Measurements from ENCODE around the gene FAXDC2.

GRCh38 chr5:154816891-154817492 is 33.4 kb downstream of the FAXDC2 start:
- TF ChIP-seq CTCF (IDR thresholded peaks at IDR 0.05 in 2 of 3, conservative IDR thresholded peaks at IDR 0.05 in 1 of 3; ENCODE audit: control insufficient read depth in 2 of 3, extremely low read depth in 1 of 3, insufficient read depth in 1 of 3, low read depth in 3 of 3, low read length in 3 of 3) (no peak), ZNF24 (IDR thresholded peaks at IDR 0.05) (no peak), MXI1 (IDR thresholded peaks at IDR 0.05; ENCODE audit: low read depth, low read length) (no peak), E4F1 (IDR thresholded peaks at IDR 0.05; ENCODE audit: borderline replicate concordance, partially characterized antibody) (no peak), REST (IDR thresholded peaks at IDR 0.05; ENCODE audit: low read depth, low read length) (no peak), JUND (IDR thresholded peaks at IDR 0.05; ENCODE audit: low read depth, low read length) (no peak), SIX5 (IDR thresholded peaks at IDR 0.05; ENCODE audit: low read depth, low read length, severe bottlenecking) (no peak), EGR1 (IDR thresholded peaks at IDR 0.05; ENCODE audit: borderline replicate concordance in 1 of 2, low read depth in 2 of 2, low read length in 2 of 2) (no peak), EED (IDR thresholded peaks at IDR 0.05; ENCODE audit: low read depth) (no peak), MTA3 (IDR thresholded peaks at IDR 0.05; ENCODE audit: borderline replicate concordance, low read length) (no peak), USF2 (IDR thresholded peaks at IDR 0.05; ENCODE audit: borderline replicate concordance, low read depth, low read length) (no peak)
